SK-N-MC (cell line): ENCODE measurements around the gene SCN1B.

Source experiments
- EZH2 ChIP-seq: fragments of 200-600 bp; sonication (generic); IDR thresholded peaks from one replicate; pipeline ENCODE4 v1.6.1; 2017; ENCODE audit warnings: antibody characterized with exemption
- POLR2AphosphoS5 ChIP-seq: IDR thresholded peaks from 2 replicates; pipeline ENCODE4 v1.6.1; 2012; ENCODE audit warnings: mild to moderate bottlenecking, low read depth, low read length, borderline replicate concordance

- no peak for TF ChIP-seq EZH2
- no peak for TF ChIP-seq POLR2AphosphoS5
Observed at GRCh38 chr19:35031072-35031881, 1.0 kb downstream of the SCN1B start.
